Measurements from ENCODE around the gene CCDC106. TPM values are rescaled to one million over a fixed set of nuclear protein-coding genes. Genes with fewer than 3 reads are reported as not detected.

The CCDC106 gene
- total and polyA plus RNA-seq, 2 of the 4 experiments (the other 2 are of a cell fraction), result 2.3 to 13.6 TPM

- no peak for TF ChIP-seq ELK1 (IDR thresholded peaks at IDR 0.05; ENCODE audit: borderline replicate concordance, low read depth, low read length)
- TF ChIP-seq MAFK (IDR thresholded peaks at IDR 0.05; ENCODE audit: low read depth, low read length), result no peak
These were observed 10.9 kb downstream of the CCDC106 start (continued) for GRCh38 chr19:55658846-55659459.

- no peak overlapping the region for H3K4ac ChIP-seq (ENCODE audit: low read depth, low read length)
- peaks cover 96% of the 10 kb centered on the region for H4K20me1 ChIP-seq (ENCODE audit: insufficient read depth, low read length)
- ChIA-PET POLR2A (ENCODE audit: unreplicated experiment) (no interaction called here), CTCF (no interaction called here)
- H3K4me1 ChIP-seq (ENCODE audit: control insufficient read depth, insufficient read depth, low read length), result peaks cover 10% of the 10 kb centered on the region
- H3K18ac ChIP-seq (ENCODE audit: low read depth, low read length), result no peak overlapping the region
- in situ Hi-C loops (cut with MboI; ENCODE audit: low sequenced_read_pairs) (loop anchor here (25.0 kb wide), 2 partner anchors 1198 to 1523 kb away; partner anchors contain the start of genes CDC42EP5, CNOT3 and LENG9), dilution Hi-C loops (cut with HindIII; ENCODE audit: low sequenced_read_pairs, unreplicated experiment) (no loop called here), intact Hi-C loops (cut with micrococcal nuclease) (no loop called here)
- no peak overlapping the region for H3K56ac ChIP-seq (ENCODE audit: extremely low read depth, insufficient read depth, low read length)
- H3K23ac ChIP-seq (ENCODE audit: low read depth, low read length), result no peak overlapping the region
- H2AK9ac ChIP-seq (replicated peaks; ENCODE audit: low read depth, low read length, poor library complexity), result no peak overlapping the region
- H3K27ac ChIP-seq (ENCODE audit: insufficient read depth, low read length), result no peak overlapping the region
- no peak overlapping the region for H3K9ac ChIP-seq (ENCODE audit: low read depth, low read length)
- H2BK5ac ChIP-seq (ENCODE audit: low read depth, low read length, poor library complexity, severe bottlenecking), result no peak overlapping the region
- peaks cover 52% of the 10 kb centered on the region for H3K36me3 ChIP-seq (ENCODE audit: control insufficient read depth, insufficient read depth, low read length)
- H2BK120ac ChIP-seq (ENCODE audit: low read depth, low read length), result no peak overlapping the region
- no peak overlapping the region for H2AK5ac ChIP-seq (ENCODE audit: low read depth, low read length)
- H2BK15ac ChIP-seq (ENCODE audit: low read depth, low read length), result no peak overlapping the region
- H4K5ac ChIP-seq (ENCODE audit: low read depth, low read length), result no peak overlapping the region
- no peak overlapping the region for H4K91ac ChIP-seq (ENCODE audit: insufficient read depth, low read depth, low read length)
- H3K27me3 ChIP-seq (ENCODE audit: control insufficient read depth, insufficient read depth, low read length), result no peaks in the 10 kb centered on the region
- no peak overlapping the region for H3K4me3 ChIP-seq (ENCODE audit: insufficient read depth, low read depth, low read length)
- DNase-seq, result no peak
- no peak overlapping the region for H2AFZ ChIP-seq (replicated peaks; ENCODE audit: low read length, poor library complexity)
- H3K79me1 ChIP-seq (ENCODE audit: low read depth in 1 of 2, low read length in 2 of 2), result peaks cover 12 to 49% of the 10 kb centered on the region in 2 experiments
- no TSS peak for BruUV-seq (replicated peaks)
- no peaks in the 10 kb centered on the region for H3K9me3 ChIP-seq (ENCODE audit: control insufficient read depth, insufficient read depth, low read length)
- ATAC-seq (ENCODE audit: low read depth), result no peak
- H3K9me1 ChIP-seq (ENCODE audit: insufficient read depth, low read length), result peaks cover 13% of the 10 kb centered on the region
- no CpG with 5 or more reads among the region's 9 CpGs for WGBS, 2 experiments (ENCODE audit: extremely low coverage in 2 of 2, insufficient read length in 1 of 2)
- no peak overlapping the region for H3K4me2 ChIP-seq (ENCODE audit: low read depth, low read length)
- H4K8ac ChIP-seq (ENCODE audit: low read depth in 2 of 2, low read length in 2 of 2), result no peak overlapping the region
- no peak overlapping the region for H3K14ac ChIP-seq (replicated peaks; ENCODE audit: low read depth, low read length)
- TF ChIP-seq RFX5 (IDR thresholded peaks at IDR 0.05; ENCODE audit: low read depth, low read length) (no peak), POLR2A (IDR thresholded peaks at IDR 0.05; ENCODE audit: low read depth, low read length) (no peak), ELK1 (IDR thresholded peaks at IDR 0.05; ENCODE audit: borderline replicate concordance, low read depth, low read length) (no peak), NFE2L2 (IDR thresholded peaks at IDR 0.05; ENCODE audit: low read depth, low read length) (no peak), CTCF (conservative IDR thresholded peaks at IDR 0.05; ENCODE audit: low read depth, low read length) (no peak), SMC3 (IDR thresholded peaks at IDR 0.05; ENCODE audit: low read depth, low read length) (no peak), MXI1 (IDR thresholded peaks at IDR 0.05; ENCODE audit: borderline replicate concordance, low read depth, low read length) (no peak), FOS (IDR thresholded peaks at IDR 0.05; ENCODE audit: low read depth, low read length) (no peak), BHLHE40 (IDR thresholded peaks at IDR 0.05; ENCODE audit: low read depth, low read length) (no peak), MAFK (IDR thresholded peaks at IDR 0.05; ENCODE audit: low read depth, low read length) (no peak), CEBPB (IDR thresholded peaks at IDR 0.05; ENCODE audit: low read depth, low read length) (no peak), MAZ (IDR thresholded peaks at IDR 0.05; ENCODE audit: borderline replicate concordance, low read depth, low read length) (no peak)
- H2BK20ac ChIP-seq (ENCODE audit: low read depth, low read length), result no peak overlapping the region
These were observed 11.8 kb downstream of the CCDC106 start for GRCh38 chr19:55659822-55660221.

All from IMR-90 (cell line).